GM10266 (cell line): ENCODE results near the gene WDFY2.

Source experiments
- DNase-seq: peaks from one replicate; pipeline ENCODE4 v3.0.0; 2012; ENCODE audit errors: extremely low spot score
- TF ChIP-seq, protein P1 (sequence below): IDR thresholded peaks from 2 replicates; pipeline ENCODE4 v1.5.1; 2012; ENCODE audit warnings: mild to moderate bottlenecking, low read depth; ENCODE audit not compliant: control insufficient read depth, insufficient read depth; ENCODE audit errors: missing control alignments

Gene WDFY2

DNA sequence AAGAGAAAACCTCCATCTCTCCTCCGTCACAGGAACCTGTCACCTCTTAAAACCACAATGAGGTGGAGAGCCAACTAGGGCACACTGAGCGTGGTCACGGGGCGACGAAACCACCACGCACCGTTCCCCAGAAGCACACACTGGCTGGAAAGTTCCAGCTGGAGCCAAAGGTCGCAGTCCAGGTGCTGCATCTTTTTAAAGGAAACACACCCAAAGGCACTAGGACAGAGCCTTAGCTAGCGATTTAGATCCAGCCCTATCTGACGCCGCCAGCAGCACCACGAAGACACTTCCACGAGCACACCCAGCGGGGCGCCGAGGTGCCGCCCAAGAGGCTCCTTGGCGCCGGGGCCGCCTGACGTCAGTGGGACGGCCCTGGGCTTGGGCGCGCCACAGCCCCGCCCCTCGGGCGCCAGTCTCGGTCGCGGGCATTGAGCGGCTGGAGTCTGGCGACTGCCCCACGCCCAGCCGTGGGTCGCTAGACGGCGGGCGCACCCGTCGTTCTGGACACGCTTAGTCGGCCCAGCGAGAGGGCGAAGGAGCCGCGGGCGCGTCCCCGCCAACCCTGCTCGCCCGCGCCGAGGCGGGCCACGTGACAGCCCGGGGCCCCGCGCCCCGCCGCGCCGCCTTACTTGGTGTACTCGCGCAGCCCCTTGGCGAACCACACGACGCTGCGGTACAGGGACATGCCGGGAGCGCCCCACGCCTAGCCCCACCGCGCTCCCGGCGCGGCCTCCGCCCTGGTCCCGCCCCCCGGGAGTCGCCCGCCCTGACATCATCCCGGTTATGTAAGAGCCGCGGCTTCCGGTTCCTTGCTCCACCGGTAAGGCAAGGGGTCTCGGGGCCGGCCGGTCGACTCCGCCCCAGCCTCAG is 219.4 kb downstream of the WDFY2 start, which contains the start of gene DHRS12:
TSS of gene DHRS12 (minus strand) at position 742 of the 873 bp plus-strand sequence. CDS start 4,504 bp downstream, outside the sequence.
- DNase-seq = peak; percentile 89
- TF ChIP-seq, protein P1, sequence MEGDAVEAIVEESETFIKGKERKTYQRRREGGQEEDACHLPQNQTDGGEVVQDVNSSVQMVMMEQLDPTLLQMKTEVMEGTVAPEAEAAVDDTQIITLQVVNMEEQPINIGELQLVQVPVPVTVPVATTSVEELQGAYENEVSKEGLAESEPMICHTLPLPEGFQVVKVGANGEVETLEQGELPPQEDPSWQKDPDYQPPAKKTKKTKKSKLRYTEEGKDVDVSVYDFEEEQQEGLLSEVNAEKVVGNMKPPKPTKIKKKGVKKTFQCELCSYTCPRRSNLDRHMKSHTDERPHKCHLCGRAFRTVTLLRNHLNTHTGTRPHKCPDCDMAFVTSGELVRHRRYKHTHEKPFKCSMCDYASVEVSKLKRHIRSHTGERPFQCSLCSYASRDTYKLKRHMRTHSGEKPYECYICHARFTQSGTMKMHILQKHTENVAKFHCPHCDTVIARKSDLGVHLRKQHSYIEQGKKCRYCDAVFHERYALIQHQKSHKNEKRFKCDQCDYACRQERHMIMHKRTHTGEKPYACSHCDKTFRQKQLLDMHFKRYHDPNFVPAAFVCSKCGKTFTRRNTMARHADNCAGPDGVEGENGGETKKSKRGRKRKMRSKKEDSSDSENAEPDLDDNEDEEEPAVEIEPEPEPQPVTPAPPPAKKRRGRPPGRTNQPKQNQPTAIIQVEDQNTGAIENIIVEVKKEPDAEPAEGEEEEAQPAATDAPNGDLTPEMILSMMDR = no peak

GRCh38 chr13:51804295-51805172 is 220.3 kb downstream of the WDFY2 start:
- TF ChIP-seq, protein P1 = no peak
- DNase-seq = peak; percentile 21

GRCh38 chr13:51805313-51805712 is 221.1 kb downstream of the WDFY2 start:
- no peak for DNase-seq
- TF ChIP-seq, protein P1 = no peak

GRCh38 chr13:51805925-51806324 is 221.7 kb downstream of the WDFY2 start:
- no peak for DNase-seq

DNA sequence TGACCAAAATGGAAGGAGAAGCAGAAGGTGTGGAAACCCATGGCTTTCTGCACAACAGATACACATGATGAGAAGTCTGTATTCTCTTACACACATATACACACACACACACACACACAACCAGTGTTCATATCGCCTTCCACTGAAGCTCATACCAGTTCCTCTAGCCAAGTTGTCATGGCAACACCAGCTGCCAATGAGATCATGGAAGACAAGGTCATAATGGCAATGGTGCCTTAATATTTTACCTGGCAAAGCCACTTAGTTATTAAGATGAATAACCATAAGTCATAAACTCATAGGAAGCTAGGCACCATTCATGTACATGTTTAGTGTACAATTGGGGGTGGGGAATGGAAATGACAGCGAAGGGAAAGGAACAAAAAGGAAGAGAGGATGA is 222.3 kb downstream of the WDFY2 start:
- DNase-seq = no peak
- TF ChIP-seq, protein P1 = no peak

More at GRCh38 chr13:51805925-51806324, 221.7 kb downstream of the WDFY2 start:
- TF ChIP-seq, protein P1 = no peak

DNA sequence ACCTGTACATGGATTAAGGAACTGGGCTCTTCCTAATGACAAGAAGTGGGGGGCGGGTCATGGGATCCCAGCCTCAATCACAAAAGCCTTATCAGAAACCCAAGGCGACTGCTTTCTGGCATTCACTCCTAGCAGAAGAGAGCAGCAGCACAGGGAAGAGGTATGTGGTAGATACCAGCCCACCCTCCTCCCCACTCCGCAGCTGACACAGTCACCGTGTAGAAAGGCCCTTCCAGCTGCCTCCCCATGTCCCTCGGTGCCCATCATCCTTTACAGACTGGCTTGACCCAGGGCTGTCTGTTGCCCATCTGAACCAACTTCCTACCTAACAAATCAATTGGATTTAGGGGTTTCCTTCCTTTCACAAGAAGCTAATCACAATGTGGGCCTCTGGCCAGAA is 222.8 kb downstream of the WDFY2 start:
- DNase-seq = no peak
- TF ChIP-seq, protein P1 = no peak
